ENCODE data around the gene BTG4. TPM values are rescaled to one million over a fixed set of nuclear protein-coding genes. Genes with fewer than 3 reads are reported as not detected.

Gene BTG4
- total and polyA plus RNA-seq, 2 experiments from 2014 or later: not detected

DNA sequence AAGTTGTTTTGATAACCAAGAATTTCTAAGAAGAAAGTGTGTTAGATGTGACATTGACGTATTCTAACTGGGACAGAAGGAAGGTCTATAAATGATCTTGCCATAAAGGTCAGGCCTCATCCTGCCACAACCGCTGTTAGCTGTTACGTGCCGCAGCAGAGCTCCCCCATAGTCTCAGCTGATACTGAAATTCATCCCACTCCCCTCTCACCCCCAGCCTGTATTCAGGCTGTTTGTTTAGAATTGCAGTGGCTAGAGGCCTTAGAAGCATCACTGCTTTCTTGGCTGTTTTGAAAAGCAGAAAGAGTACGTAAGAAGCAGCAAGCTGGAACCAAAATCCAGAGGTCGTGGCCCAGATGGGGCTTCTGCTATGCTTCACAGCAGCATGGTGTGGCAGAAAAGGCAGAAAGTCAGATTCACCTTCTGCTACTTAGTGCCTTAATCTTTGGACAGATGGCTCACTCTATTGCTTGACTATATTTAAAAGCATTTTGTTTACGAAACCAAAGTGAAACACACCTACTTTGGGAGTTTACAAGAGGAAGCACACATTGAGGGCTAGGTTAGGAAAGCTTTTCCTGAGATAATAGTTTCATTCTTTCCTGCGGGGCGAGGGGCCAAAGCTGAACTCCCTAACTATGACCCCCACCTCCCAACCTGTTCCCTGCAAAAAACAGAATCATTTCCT, 27.4 kb upstream of the BTG4 start:
- DNase-seq (ENCODE audit: low spot score): no peak
- Histone ChIP-seq H2AFZ (no peak overlapping the region), H3K4me1 (ENCODE audit: insufficient read depth) (peaks cover 13% of the 10 kb centered on the region)

DNA sequence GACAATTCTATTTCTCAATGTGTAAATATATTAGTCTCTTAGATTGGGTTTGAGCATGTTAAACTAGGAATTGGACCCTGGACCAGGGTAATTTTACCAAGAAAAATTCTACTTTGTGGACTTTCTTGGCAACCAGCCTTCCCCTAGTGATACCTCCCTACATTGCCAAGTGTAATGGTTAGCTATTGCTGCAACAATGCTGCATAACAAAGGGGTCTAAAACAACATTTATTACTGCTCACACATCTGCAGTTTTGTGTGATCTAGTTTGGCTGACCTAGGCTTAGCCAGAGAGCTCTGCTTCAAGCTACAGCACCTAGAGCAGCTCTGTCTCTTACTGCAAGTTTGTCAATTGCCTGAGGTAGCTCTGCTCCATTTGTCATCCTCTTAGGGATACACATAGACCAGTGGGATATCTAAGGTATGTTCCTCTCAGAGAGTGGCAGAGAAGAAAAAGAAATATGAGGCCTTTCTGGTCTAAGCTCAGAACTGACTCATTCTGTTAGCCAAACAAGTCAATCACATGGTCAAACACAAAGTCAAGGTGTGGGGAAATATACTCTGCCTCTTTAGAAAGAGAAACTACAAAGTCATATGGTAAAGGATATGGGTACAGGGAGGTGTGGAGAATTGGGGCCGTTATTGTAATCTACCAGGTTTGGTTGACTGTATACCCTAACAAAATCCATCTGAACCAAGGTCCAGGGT, 26.4 kb upstream of the BTG4 start:
- no peaks in the 10 kb centered on the region for H3K79me2 ChIP-seq
- peaks cover 13% of the 10 kb centered on the region for H3K4me1 ChIP-seq (ENCODE audit: insufficient read depth)
- no peak overlapping the region for H3K4me2 ChIP-seq
- peaks cover 34% of the 10 kb centered on the region for H3K27me3 ChIP-seq
- WGBS (ENCODE audit: low lambda C conversion rate, missing lambda C conversion rate): 96% methylated on average over 1 of the region's 1 CpG
- no peaks in the 10 kb centered on the region for H3K9me3 ChIP-seq (ENCODE audit: low read depth)
- no peak overlapping the region for H2AFZ ChIP-seq
- no peak for TF ChIP-seq EZH2phosphoT487 (IDR thresholded peaks at IDR 0.05; ENCODE audit: low read depth, severe bottlenecking, unreplicated experiment)
- H3K27ac ChIP-seq: no peak overlapping the region
- H3K4me3 ChIP-seq: no peak overlapping the region
- no peaks in the 10 kb centered on the region for H3K36me3 ChIP-seq (replicated peaks; ENCODE audit: insufficient read depth, low read depth)
- no peaks in the 10 kb centered on the region for H3K9me2 ChIP-seq (replicated peaks; ENCODE audit: insufficient read depth)
- peak; percentile 25 for DNase-seq (ENCODE audit: low spot score)
- no peaks in the 10 kb centered on the region for H4K20me1 ChIP-seq (ENCODE audit: insufficient read depth, poor library complexity, severe bottlenecking)

More for the DNA sequence above, 27.4 kb upstream of the BTG4 start:
- peaks cover 34% of the 10 kb centered on the region for H3K27me3 ChIP-seq
- TF ChIP-seq EZH2 (IDR thresholded peaks at IDR 0.05; ENCODE audit: borderline replicate concordance): no peak
- TF ChIP-seq, protein P1, sequence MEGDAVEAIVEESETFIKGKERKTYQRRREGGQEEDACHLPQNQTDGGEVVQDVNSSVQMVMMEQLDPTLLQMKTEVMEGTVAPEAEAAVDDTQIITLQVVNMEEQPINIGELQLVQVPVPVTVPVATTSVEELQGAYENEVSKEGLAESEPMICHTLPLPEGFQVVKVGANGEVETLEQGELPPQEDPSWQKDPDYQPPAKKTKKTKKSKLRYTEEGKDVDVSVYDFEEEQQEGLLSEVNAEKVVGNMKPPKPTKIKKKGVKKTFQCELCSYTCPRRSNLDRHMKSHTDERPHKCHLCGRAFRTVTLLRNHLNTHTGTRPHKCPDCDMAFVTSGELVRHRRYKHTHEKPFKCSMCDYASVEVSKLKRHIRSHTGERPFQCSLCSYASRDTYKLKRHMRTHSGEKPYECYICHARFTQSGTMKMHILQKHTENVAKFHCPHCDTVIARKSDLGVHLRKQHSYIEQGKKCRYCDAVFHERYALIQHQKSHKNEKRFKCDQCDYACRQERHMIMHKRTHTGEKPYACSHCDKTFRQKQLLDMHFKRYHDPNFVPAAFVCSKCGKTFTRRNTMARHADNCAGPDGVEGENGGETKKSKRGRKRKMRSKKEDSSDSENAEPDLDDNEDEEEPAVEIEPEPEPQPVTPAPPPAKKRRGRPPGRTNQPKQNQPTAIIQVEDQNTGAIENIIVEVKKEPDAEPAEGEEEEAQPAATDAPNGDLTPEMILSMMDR (IDR thresholded peaks at IDR 0.05; ENCODE audit: poor library complexity): no peak
- no peak for TF ChIP-seq EZH2phosphoT487 (IDR thresholded peaks at IDR 0.05; ENCODE audit: low read depth, severe bottlenecking, unreplicated experiment)
- peak overlapping the region; percentile 27 for H3K27ac ChIP-seq
- no peak overlapping the region for H3K4me3 ChIP-seq
- H4K20me1 ChIP-seq (ENCODE audit: insufficient read depth, poor library complexity, severe bottlenecking): no peaks in the 10 kb centered on the region
- H3K9me2 ChIP-seq (replicated peaks; ENCODE audit: insufficient read depth): no peaks in the 10 kb centered on the region
- peak overlapping the region; percentile 93 for H3K4me2 ChIP-seq
- no peaks in the 10 kb centered on the region for H3K79me2 ChIP-seq
- H3K36me3 ChIP-seq (replicated peaks; ENCODE audit: insufficient read depth, low read depth): no peaks in the 10 kb centered on the region
- 69% methylated on average over 9 of the region's 9 CpGs for WGBS (ENCODE audit: low lambda C conversion rate, missing lambda C conversion rate)
- H3K9me3 ChIP-seq (ENCODE audit: low read depth): no peaks in the 10 kb centered on the region

DNA sequence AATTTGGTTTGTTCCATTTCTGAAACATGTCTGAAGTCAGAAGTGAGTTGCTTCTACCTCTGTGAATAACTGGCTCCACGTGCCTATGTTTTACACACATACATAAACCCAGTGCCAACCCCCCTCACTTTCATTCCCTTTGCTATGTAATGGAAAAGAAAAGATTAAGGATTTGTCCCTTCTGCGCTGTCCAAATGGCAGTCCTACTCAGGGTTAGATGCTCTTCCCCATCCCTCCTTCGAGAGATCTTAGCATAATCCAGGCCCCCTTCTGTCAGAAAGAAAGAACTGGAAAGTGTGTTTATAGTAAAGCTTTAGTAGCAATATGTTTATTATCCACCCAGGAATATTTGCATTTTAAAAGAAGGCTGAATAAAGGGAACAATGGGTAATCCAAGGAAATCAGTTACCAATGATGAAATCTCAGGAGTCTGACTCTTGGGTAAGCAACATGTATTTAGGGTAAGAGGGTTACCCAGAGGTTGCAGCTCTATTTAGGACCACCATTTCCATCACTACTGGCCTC, 25.2 kb upstream of the BTG4 start:
- Histone ChIP-seq H3K27me3 (peaks cover 25% of the 10 kb centered on the region), H3K4me2 (no peak overlapping the region), H3K9me2 (replicated peaks; ENCODE audit: insufficient read depth) (no peaks in the 10 kb centered on the region), H3K27ac (no peak overlapping the region), H3K9me3 (ENCODE audit: low read depth) (no peaks in the 10 kb centered on the region), H2AFZ (no peak overlapping the region), H3K4me1 (ENCODE audit: insufficient read depth) (peaks cover 13% of the 10 kb centered on the region), H3K79me2 (no peaks in the 10 kb centered on the region), H3K36me3 (replicated peaks; ENCODE audit: insufficient read depth, low read depth) (no peaks in the 10 kb centered on the region), H4K20me1 (ENCODE audit: insufficient read depth, poor library complexity, severe bottlenecking) (no peaks in the 10 kb centered on the region), H3K4me3 (no peak overlapping the region)
- no peak for TF ChIP-seq EZH2phosphoT487 (IDR thresholded peaks at IDR 0.05; ENCODE audit: low read depth, severe bottlenecking, unreplicated experiment)
- TF ChIP-seq, protein P1 (IDR thresholded peaks at IDR 0.05; ENCODE audit: poor library complexity): no peak
- no peak for TF ChIP-seq EZH2 (IDR thresholded peaks at IDR 0.05; ENCODE audit: borderline replicate concordance)
- no peak for DNase-seq (ENCODE audit: low spot score)
- 66% methylated on average over 3 of the region's 3 CpGs for WGBS (ENCODE audit: low lambda C conversion rate, missing lambda C conversion rate)

DNA sequence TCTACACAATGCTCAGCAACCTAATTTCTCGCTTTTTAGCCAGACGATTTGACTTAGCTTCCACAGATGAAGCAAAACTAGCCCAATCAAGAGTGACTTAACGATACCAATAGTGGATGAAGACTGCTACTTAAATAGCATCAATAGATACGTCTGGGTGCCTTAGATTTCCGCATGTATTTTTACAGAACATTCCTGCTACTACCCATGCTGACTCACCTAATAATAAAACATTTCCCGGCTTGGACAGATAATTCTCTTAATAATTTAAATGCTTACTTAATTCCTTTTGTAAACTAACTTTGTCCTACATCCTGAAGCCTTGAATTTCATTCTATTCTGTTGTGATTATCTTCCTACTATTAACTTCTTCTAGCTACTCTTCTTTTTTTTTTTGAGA, 23.1 kb upstream of the BTG4 start:
- WGBS (ENCODE audit: low lambda C conversion rate, missing lambda C conversion rate): 75% methylated on average over 6 of the region's 6 CpGs
- TF ChIP-seq EZH2 (IDR thresholded peaks at IDR 0.05; ENCODE audit: borderline replicate concordance) (no peak), EZH2phosphoT487 (IDR thresholded peaks at IDR 0.05; ENCODE audit: low read depth, severe bottlenecking, unreplicated experiment) (no peak)
- TF ChIP-seq, protein P1 (IDR thresholded peaks at IDR 0.05; ENCODE audit: poor library complexity): no peak
- no peak overlapping the region for H3K4me3 ChIP-seq
- DNase-seq (ENCODE audit: low spot score): no peak
- H3K4me1 ChIP-seq (ENCODE audit: insufficient read depth): peaks cover 8% of the 10 kb centered on the region
- H3K27ac ChIP-seq: no peak overlapping the region
- H3K9me3 ChIP-seq (ENCODE audit: low read depth): no peaks in the 10 kb centered on the region
- H3K4me2 ChIP-seq: no peak overlapping the region
- peaks cover 8% of the 10 kb centered on the region for H3K27me3 ChIP-seq
- no peaks in the 10 kb centered on the region for H4K20me1 ChIP-seq (ENCODE audit: insufficient read depth, poor library complexity, severe bottlenecking)
- no peaks in the 10 kb centered on the region for H3K79me2 ChIP-seq
- H2AFZ ChIP-seq: no peak overlapping the region
- no peaks in the 10 kb centered on the region for H3K9me2 ChIP-seq (replicated peaks; ENCODE audit: insufficient read depth)
- H3K36me3 ChIP-seq (replicated peaks; ENCODE audit: insufficient read depth, low read depth): no peaks in the 10 kb centered on the region
